Loucy (cell line): ENCODE measurements around the gene CENPU.

Source experiments
- H2AFZ ChIP-seq: fragments of 200-600 bp; sonication (generic); 2 replicates; pipeline ENCODE4 v1.6.0; 2016; ENCODE audit warnings: antibody characterized with exemption, mild to moderate bottlenecking, low read length, moderate library complexity
- H3F3A ChIP-seq: fragments of 200-600 bp; 2 replicates; pipeline ENCODE4 v1.6.0; 2016; ENCODE audit warnings: antibody characterized with exemption, low read depth, mild to moderate bottlenecking
- H3K27me3 ChIP-seq: fragments of 200-600 bp; sonication (generic); 2 replicates; pipeline ENCODE4 v1.6.1; 2014; ENCODE audit warnings: low read length, mild to moderate bottlenecking; ENCODE audit not compliant: insufficient read depth, poor library complexity, severe bottlenecking
- H3K36me3 ChIP-seq: fragments of 200-600 bp; sonication (generic); 2 replicates; pipeline ENCODE4 v1.6.1; 2016; ENCODE audit warnings: low read length; ENCODE audit not compliant: insufficient read depth
- H3K4me1 ChIP-seq: fragments of 200-600 bp; sonication (generic); 2 replicates; pipeline ENCODE4 v1.5.1; 2014; ENCODE audit warnings: low read length, mild to moderate bottlenecking; ENCODE audit not compliant: insufficient read depth, poor library complexity, severe bottlenecking
- H3K4me2 ChIP-seq: fragments of 200-600 bp; sonication (generic); 2 replicates; pipeline ENCODE4 v1.6.0; 2014; ENCODE audit warnings: antibody characterized with exemption, low read length, low read depth, mild to moderate bottlenecking; ENCODE audit not compliant: poor library complexity, severe bottlenecking
- H3K4me3 ChIP-seq: fragments of 200-600 bp; sonication (generic); 2 replicates; pipeline ENCODE4 v1.5.1; 2014; ENCODE audit warnings: low read length, mild to moderate bottlenecking, mixed read lengths; ENCODE audit not compliant: poor library complexity, severe bottlenecking
- H3K79me2 ChIP-seq: fragments of 200-600 bp; sonication (generic); 2 replicates; pipeline ENCODE4 v1.6.1; 2014; ENCODE audit warnings: low read length; ENCODE audit not compliant: insufficient read depth
- H3K9ac ChIP-seq: fragments of 200-600 bp; sonication (generic); 2 replicates; pipeline ENCODE4 v1.6.0; 2014; ENCODE audit warnings: mild to moderate bottlenecking, low read depth, low read length, moderate library complexity; ENCODE audit not compliant: poor library complexity, severe bottlenecking
- H3K9me2 ChIP-seq: fragments of 200-600 bp; sonication (generic); replicated peaks from 2 replicates; pipeline ENCODE4 v1.6.1; 2016; ENCODE audit warnings: low read depth, low read length, mixed read lengths
- H3K9me3 ChIP-seq: fragments of 200-600 bp; sonication (generic); 2 replicates; pipeline ENCODE4 v1.6.1; 2014; ENCODE audit warnings: mild to moderate bottlenecking, antibody characterized with exemption, low read length, low read depth; ENCODE audit not compliant: insufficient read depth
- H4K20me1 ChIP-seq: fragments of 200-600 bp; sonication (generic); 2 replicates; pipeline ENCODE4 v1.6.0; 2014; ENCODE audit warnings: antibody characterized with exemption, low read length, mild to moderate bottlenecking; ENCODE audit not compliant: insufficient read depth, poor library complexity, severe bottlenecking
- EZH2phosphoT487 ChIP-seq: fragments of 200-600 bp; IDR thresholded peaks from 2 replicates; pipeline ENCODE4 v1.6.1; 2018; ENCODE audit warnings: antibody characterized with exemption, mild to moderate bottlenecking, moderate library complexity, borderline replicate concordance
- TF ChIP-seq, protein P1 (sequence below): fragments of 200-600 bp; sonication (generic); conservative IDR thresholded peaks from 2 replicates; pipeline ENCODE4 v1.5.1; 2014; ENCODE audit warnings: mild to moderate bottlenecking, antibody characterized with exemption, low read length

The CENPU gene

DNA sequence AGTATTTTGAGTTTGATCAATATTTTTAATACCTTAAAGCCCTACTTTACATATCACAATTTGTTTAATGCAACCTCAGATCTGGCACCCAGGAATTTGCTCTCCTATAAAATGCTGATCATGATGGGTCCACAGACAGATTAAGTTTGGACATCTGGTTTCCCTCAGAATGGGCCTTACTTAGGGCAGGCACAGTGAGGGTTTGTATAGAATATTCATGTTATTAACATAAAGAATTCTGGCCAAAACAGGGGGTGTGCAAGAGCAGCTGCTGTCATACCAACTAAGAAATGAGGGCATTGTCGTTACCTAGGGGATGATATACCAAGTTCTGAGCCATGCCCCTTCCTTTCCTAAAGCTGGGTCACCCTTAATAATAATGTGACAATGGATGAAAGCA is 37.5 kb upstream of the CENPU start:
- H3K9me3 ChIP-seq = no peaks in the 10 kb centered on the region
- H3K4me1 ChIP-seq = no peaks in the 10 kb centered on the region
- H3K27me3 ChIP-seq = no peaks in the 10 kb centered on the region
- no peaks in the 10 kb centered on the region for H4K20me1 ChIP-seq
- H3K36me3 ChIP-seq = no peaks in the 10 kb centered on the region
- H3K4me2 ChIP-seq = no peak overlapping the region
- no peak overlapping the region for H3K9ac ChIP-seq
- no peak overlapping the region for H3K4me3 ChIP-seq
- no peak for TF ChIP-seq EZH2phosphoT487
- TF ChIP-seq, protein P1, sequence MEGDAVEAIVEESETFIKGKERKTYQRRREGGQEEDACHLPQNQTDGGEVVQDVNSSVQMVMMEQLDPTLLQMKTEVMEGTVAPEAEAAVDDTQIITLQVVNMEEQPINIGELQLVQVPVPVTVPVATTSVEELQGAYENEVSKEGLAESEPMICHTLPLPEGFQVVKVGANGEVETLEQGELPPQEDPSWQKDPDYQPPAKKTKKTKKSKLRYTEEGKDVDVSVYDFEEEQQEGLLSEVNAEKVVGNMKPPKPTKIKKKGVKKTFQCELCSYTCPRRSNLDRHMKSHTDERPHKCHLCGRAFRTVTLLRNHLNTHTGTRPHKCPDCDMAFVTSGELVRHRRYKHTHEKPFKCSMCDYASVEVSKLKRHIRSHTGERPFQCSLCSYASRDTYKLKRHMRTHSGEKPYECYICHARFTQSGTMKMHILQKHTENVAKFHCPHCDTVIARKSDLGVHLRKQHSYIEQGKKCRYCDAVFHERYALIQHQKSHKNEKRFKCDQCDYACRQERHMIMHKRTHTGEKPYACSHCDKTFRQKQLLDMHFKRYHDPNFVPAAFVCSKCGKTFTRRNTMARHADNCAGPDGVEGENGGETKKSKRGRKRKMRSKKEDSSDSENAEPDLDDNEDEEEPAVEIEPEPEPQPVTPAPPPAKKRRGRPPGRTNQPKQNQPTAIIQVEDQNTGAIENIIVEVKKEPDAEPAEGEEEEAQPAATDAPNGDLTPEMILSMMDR = no peak
- no peak overlapping the region for H2AFZ ChIP-seq
- H3K79me2 ChIP-seq = no peaks in the 10 kb centered on the region
- no peaks in the 10 kb centered on the region for H3F3A ChIP-seq
- H3K9me2 ChIP-seq = no peaks in the 10 kb centered on the region

DNA sequence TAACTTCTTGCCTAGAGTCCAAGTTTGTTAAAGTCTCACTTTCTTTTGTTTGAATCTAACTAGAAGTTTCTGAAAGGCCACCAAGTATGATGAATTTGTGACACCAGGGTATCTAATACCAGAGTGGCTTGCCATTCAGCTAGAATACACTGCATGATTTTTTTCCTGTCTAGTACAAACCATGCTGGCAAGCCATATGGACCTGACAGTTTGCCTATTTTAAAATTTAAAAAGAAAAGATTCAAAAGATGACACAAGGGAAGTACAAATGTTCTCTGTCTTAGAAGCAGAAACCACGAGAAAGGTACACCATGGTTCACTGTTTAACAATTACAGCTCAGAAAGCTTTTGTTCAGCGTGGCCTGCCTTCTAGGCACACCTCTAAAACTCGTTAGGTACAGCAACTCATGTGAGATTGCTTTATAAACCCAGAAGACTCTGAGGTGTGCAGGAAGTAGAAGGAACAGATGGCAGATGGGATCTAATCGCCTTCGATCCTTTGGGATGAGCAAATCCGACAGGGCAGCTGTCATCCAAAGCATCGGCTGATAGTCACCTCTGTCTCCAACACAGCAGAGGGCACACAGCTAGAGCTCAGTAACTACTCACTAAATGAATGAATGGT is 35.4 kb upstream of the CENPU start:
- Histone ChIP-seq H3K27me3 (no peaks in the 10 kb centered on the region), H3K4me1 (no peaks in the 10 kb centered on the region), H3K36me3 (no peaks in the 10 kb centered on the region), H3F3A (no peaks in the 10 kb centered on the region), H3K9me2 (no peaks in the 10 kb centered on the region), H4K20me1 (no peaks in the 10 kb centered on the region), H3K9ac (no peak overlapping the region), H3K4me3 (no peak overlapping the region), H3K9me3 (no peaks in the 10 kb centered on the region), H3K79me2 (no peaks in the 10 kb centered on the region), H3K4me2 (no peak overlapping the region), H2AFZ (no peak overlapping the region)
- TF ChIP-seq, protein P1 = no peak
- no peak for TF ChIP-seq EZH2phosphoT487

DNA sequence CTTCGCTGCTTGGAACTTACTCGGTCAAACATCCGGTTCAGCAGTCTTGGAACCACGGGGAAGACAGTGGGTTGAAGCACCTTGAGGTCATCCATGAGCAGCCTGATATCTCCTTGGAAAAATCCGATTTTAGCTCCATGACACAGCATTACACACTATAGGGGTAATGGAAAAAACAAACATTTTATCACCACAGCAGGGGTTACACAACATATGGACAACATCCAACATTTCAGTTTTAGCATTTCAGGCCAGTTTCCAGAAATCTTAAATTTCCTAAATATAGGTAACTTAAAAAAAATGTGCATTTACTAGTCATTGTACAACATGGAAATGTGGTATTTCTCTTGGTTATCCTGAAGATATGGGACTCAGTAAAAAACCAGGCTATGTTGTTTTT is 34.4 kb upstream of the CENPU start:
- TF ChIP-seq, protein P1 = no peak
- no peak overlapping the region for H3K4me2 ChIP-seq
- H3F3A ChIP-seq = no peaks in the 10 kb centered on the region
- H3K79me2 ChIP-seq = no peaks in the 10 kb centered on the region
- H3K36me3 ChIP-seq = no peaks in the 10 kb centered on the region
- no peaks in the 10 kb centered on the region for H3K27me3 ChIP-seq
- no peaks in the 10 kb centered on the region for H3K4me1 ChIP-seq
- H3K9me2 ChIP-seq = no peaks in the 10 kb centered on the region
- H3K4me3 ChIP-seq = no peak overlapping the region
- no peaks in the 10 kb centered on the region for H3K9me3 ChIP-seq
- no peak overlapping the region for H3K9ac ChIP-seq
- H4K20me1 ChIP-seq = no peaks in the 10 kb centered on the region
- no peak overlapping the region for H2AFZ ChIP-seq
